Liver (tissue), 9 donors: ENCODE measurements around the gene PYY. TPM values are rescaled to one million over a fixed set of nuclear protein-coding genes. Genes with fewer than 3 reads are reported as not detected.

Experiments used
- DNase-seq: peaks from one replicate; pipeline ENCODE4 v3.0.0-alpha.2; 2017; ENCODE audit warnings: low spot score
- H3K27ac ChIP-seq, 2 donors: one replicate each; pipeline ENCODE4 v1.7.0; 2013; ENCODE audit warnings: inconsistent platforms in 2 of 2, low read length in 2 of 2, control low read depth in 1 of 2, low read depth in 1 of 2, mild to moderate bottlenecking in 1 of 2
- H3K27me3 ChIP-seq, 4 donors: one replicate each; pipeline versions ENCODE4 v1.6.1 to v1.7.0; 2013; ENCODE audit warnings: low read length in 3 of 4, inconsistent platforms in 1 of 4, mild to moderate bottlenecking in 1 of 4, moderate library complexity in 1 of 4; ENCODE audit not compliant: control insufficient read depth in 4 of 4, insufficient read depth in 4 of 4
- H3K36me3 ChIP-seq, 4 donors: one replicate each; pipeline versions ENCODE4 v1.6.1 to v1.7.0; 2013; ENCODE audit warnings: low read length in 3 of 4, mild to moderate bottlenecking in 3 of 4, low read depth in 1 of 4, moderate library complexity in 1 of 4; ENCODE audit not compliant: control insufficient read depth in 4 of 4, insufficient read depth in 3 of 4
- H3K4me1 ChIP-seq, 4 donors: one replicate each; pipeline versions ENCODE4 v1.6.1 to v1.7.0; 2013; ENCODE audit warnings: low read length in 3 of 4, mild to moderate bottlenecking in 3 of 4, moderate library complexity in 1 of 4; ENCODE audit not compliant: control insufficient read depth in 4 of 4, insufficient read depth in 4 of 4
- H3K4me3 ChIP-seq, 3 donors: one replicate each; pipeline versions ENCODE4 v1.6.1 to v1.7.0; 2013; ENCODE audit warnings: low read length in 3 of 3, control low read depth in 1 of 3, low read depth in 1 of 3, mild to moderate bottlenecking in 1 of 3
- H3K9ac ChIP-seq, 2 donors: one replicate each; pipeline ENCODE4 v1.7.0; 2013; ENCODE audit warnings: low read length in 2 of 2, mild to moderate bottlenecking in 2 of 2, moderate library complexity in 2 of 2, control low read depth in 1 of 2, low read depth in 1 of 2
- H3K9me3 ChIP-seq, 4 donors: one replicate each; pipeline versions ENCODE4 v1.6.1 to v1.7.0; 2013; ENCODE audit warnings: low read length in 3 of 4; ENCODE audit not compliant: control insufficient read depth in 4 of 4
- ATF3 ChIP-seq: IDR thresholded peaks from 2 replicates; pipeline ENCODE4 v1.6.1; 2016; ENCODE audit warnings: antibody characterized with exemption
- CTCF ChIP-seq: fragments of 150-350 bp; IDR thresholded peaks from 2 replicates; pipeline ENCODE4 v1.5.1; 2017; ENCODE audit warnings: improper control_type of control experiment, low read depth, low read length; ENCODE audit not compliant: missing input control
- EGR1 ChIP-seq, 2 donors: IDR thresholded peaks; 2 replicates each; pipeline ENCODE4 v1.6.1; 2016 to 2018; ENCODE audit warnings: antibody characterized with exemption in 2 of 2, low read depth in 2 of 2
- FOXA1 ChIP-seq: IDR thresholded peaks from 2 replicates; pipeline ENCODE4 v1.6.1; 2016; ENCODE audit warnings: antibody characterized with exemption
- FOXA2 ChIP-seq: IDR thresholded peaks from 2 replicates; pipeline ENCODE4 v1.6.1; 2016; ENCODE audit warnings: antibody characterized with exemption
- GABPA ChIP-seq, 2 donors: IDR thresholded peaks in 1 of 2; conservative IDR thresholded peaks in 1 of 2; 2 replicates each; pipeline ENCODE4 v1.6.1; 2016; ENCODE audit warnings: antibody characterized with exemption in 2 of 2, mild to moderate bottlenecking in 1 of 2, moderate library complexity in 1 of 2
- HNF4A ChIP-seq, 2 donors: conservative IDR thresholded peaks; 2 replicates each; pipeline ENCODE4 v1.6.1; 2016; ENCODE audit warnings: antibody characterized with exemption in 2 of 2, mild to moderate bottlenecking in 2 of 2
- HNF4G ChIP-seq: IDR thresholded peaks from 2 replicates; pipeline ENCODE4 v1.6.1; 2016; ENCODE audit warnings: antibody characterized with exemption
- JUND ChIP-seq, 2 donors: IDR thresholded peaks; 2 replicates each; pipeline ENCODE4 v1.6.1; 2016; ENCODE audit warnings: antibody characterized with exemption in 2 of 2
- MAX ChIP-seq: IDR thresholded peaks from 2 replicates; pipeline ENCODE4 v1.6.1; 2016; ENCODE audit warnings: antibody characterized with exemption
- NR2F2 ChIP-seq: IDR thresholded peaks from 2 replicates; pipeline ENCODE4 v1.6.1; 2016; ENCODE audit warnings: antibody characterized with exemption
- RAD21 ChIP-seq, 2 donors: IDR thresholded peaks; 2 replicates each; pipeline ENCODE4 v1.6.1; 2016; ENCODE audit warnings: antibody characterized with exemption in 2 of 2, mild to moderate bottlenecking in 2 of 2
- REST ChIP-seq: IDR thresholded peaks from 2 replicates; pipeline ENCODE4 v1.6.1; 2016; ENCODE audit warnings: antibody characterized with exemption, mild to moderate bottlenecking
- RXRA ChIP-seq, 2 donors: IDR thresholded peaks; 2 replicates each; pipeline ENCODE4 v1.6.1; 2017 to 2018; ENCODE audit warnings: antibody characterized with exemption in 2 of 2, mild to moderate bottlenecking in 1 of 2
- SP1 ChIP-seq: IDR thresholded peaks from 2 replicates; pipeline ENCODE4 v1.6.1; 2018; ENCODE audit warnings: antibody characterized with exemption, mild to moderate bottlenecking
- TAF1 ChIP-seq: conservative IDR thresholded peaks from 2 replicates; pipeline ENCODE4 v1.6.1; 2016; ENCODE audit warnings: antibody characterized with exemption, mild to moderate bottlenecking
- YY1 ChIP-seq: IDR thresholded peaks from 2 replicates; pipeline ENCODE4 v1.6.1; 2016; ENCODE audit warnings: antibody characterized with exemption, mild to moderate bottlenecking
- ZBTB33 ChIP-seq: IDR thresholded peaks from 2 replicates; pipeline ENCODE4 v1.6.1; 2016; ENCODE audit warnings: antibody characterized with exemption
- WGBS: extraction: QIAGEN DNeasy Blood & Tissue Kit; methylation state at CpG from one replicate; pipeline ENCODE4 v1.1.7; 2013; 5-methylcytosine and 5-hydroxymethylcytosine counted together
- polyA plus RNA-seq, 2 donors: library from polyadenylated mRNA; stranded (reverse) in 1 of 2; unstranded in 1 of 2; fragments of 200-250 nt in 1 of 2; fragments of >200 nt in 1 of 2; fragmentation: Nextera tagmentation in 1 of 2; extraction: Ambion mirVana in 1 of 2; gene quantifications; one replicate each; pipeline versions ENCODE4 v1.2.1 to v1.2.3, GENCODE V29; 2013 to 2015
- total RNA-seq, 2 donors: library from RNA; depleted of rRNA; stranded (reverse); fragments of >200 nt; gene quantifications; one replicate each; pipeline ENCODE4 v1.2.3, GENCODE V29; 2014
- donor health status: healthy.
- donor health status: healthy.
- donor health status: healthy.
- donor health status: healthy.
- donor health status: healthy.

Gene PYY
- total and polyA plus RNA-seq, 4 donors = 0.05 TPM; not detected in 3

DNA sequence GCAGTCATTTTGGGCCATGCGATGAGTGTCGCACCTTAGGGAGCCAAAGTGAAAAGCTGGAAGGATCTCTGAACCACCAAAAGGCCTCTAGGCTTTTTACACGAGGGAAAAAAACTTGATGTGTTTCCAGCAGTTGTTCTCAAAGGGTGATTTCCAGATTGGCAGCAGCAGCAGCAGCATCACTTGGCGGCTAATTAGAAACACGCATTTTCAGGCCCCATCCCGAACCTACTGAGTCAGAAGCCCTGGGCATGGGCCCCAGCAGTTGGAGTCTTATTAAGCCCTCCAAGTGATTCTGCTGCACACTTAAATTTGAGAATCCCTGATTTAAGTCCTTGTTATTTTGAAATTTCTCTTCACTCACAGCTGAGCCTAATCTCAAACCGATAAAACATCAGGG, 25.3 kb upstream of the PYY start (continued):
- TF ChIP-seq ZBTB33 (no peak), TAF1 (no peak)

GRCh38 chr17:43978078-43978477, 24.3 kb upstream of the PYY start:
- TF ChIP-seq TAF1 = no peak
- TF ChIP-seq HNF4A (conservative IDR thresholded peaks at IDR 0.05) = no peak
- no peak for TF ChIP-seq YY1
- no peak for TF ChIP-seq FOXA1
- no peak for TF ChIP-seq HNF4G
- TF ChIP-seq NR2F2 = no peak
- WGBS = 86% methylated on average over 2 of the region's 2 CpGs
- Histone ChIP-seq H3K27me3 (no peaks in the 10 kb centered on the region), H3K4me1 (no peaks in the 10 kb centered on the region), H3K36me3 (no peaks in the 10 kb centered on the region), H3K9me3 (no peaks in the 10 kb centered on the region), H3K27ac (no peak overlapping the region), H3K9ac (no peak overlapping the region), H3K4me3 (no peak overlapping the region)
- no peak for DNase-seq

DNA sequence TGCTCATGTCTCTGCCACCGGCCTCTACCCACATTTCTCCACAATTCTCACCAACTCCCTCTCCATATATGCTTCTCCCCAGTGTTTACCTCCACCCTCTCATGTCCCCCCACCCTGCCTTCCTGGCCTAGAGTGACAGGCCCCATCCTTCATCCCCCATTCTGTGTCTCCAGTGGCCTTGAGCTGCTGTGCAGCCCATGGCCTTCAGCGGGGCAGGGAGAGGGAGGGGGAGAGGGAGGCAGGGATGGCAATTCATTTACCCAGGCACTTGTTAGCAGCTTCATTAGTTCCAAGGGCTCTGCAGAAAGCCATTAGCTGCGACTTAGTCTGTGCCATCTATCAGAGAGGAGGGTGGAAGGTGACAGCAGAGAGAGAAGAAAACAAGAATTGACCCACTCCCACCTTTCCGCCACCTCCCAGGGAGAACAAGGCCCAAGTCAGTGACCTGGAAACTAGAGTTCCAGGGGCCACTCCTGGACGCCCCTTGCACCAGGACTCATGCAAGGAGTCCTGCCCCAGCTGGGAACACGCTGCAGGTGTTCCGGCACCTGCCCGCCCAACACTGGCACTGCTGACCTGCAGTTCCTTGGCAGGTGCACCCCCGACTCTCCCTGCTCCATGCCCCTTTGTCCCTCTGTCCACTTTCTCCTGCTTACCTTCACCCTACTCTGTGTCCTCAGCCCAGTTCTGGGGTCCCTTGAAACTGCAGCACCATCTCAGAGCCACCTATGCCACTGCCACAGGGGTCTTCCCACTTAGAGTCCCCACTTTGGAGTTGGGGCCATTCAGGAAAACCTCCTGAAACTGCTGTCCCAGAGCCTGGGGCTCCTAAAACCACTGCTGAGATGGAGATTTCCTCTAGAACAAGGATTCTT, 23.5 kb upstream of the PYY start:
- no peaks in the 10 kb centered on the region for H3K36me3 ChIP-seq
- H3K9me3 ChIP-seq = no peaks in the 10 kb centered on the region
- H3K4me3 ChIP-seq = no peak overlapping the region
- no peaks in the 10 kb centered on the region for H3K4me1 ChIP-seq
- DNase-seq = no peak
- WGBS = 80% methylated on average over 9 of the region's 9 CpGs
- no peaks in the 10 kb centered on the region for H3K27me3 ChIP-seq
- H3K27ac ChIP-seq = no peak overlapping the region
- H3K9ac ChIP-seq = no peak overlapping the region
- TF ChIP-seq YY1 (no peak), FOXA2 (no peak), ATF3 (no peak), RAD21 (IDR thresholded peaks at IDR 0.05) (no peak), REST (no peak), HNF4A (conservative IDR thresholded peaks at IDR 0.05) (no peak), CTCF (no peak), EGR1 (IDR thresholded peaks at IDR 0.05; ENCODE audit: low read depth in 2 of 2) (no peak), MAX (no peak), FOXA1 (no peak), NR2F2 (no peak), JUND (IDR thresholded peaks at IDR 0.05) (no peak), SP1 (no peak), TAF1 (no peak), RXRA (IDR thresholded peaks at IDR 0.05) (no peak), GABPA (IDR thresholded peaks at IDR 0.05 in 1 of 2, conservative IDR thresholded peaks at IDR 0.05 in 1 of 2) (no peak), HNF4G (no peak)
